H1 (cell line): ENCODE measurements around the gene SLC36A4. TPM values are rescaled to one million over a fixed set of nuclear protein-coding genes. Genes with fewer than 3 reads are reported as not detected.

ENCODE experiments used
- CTCF ChIA-PET: fragments of 300-600 bp; sonication (Branson Sonifier 250); formaldehyde crosslinking; loops from one replicate; lab custom pipeline; 2021; ENCODE audit not compliant: partially characterized antibody; lab: Charles Lee
- POLR2A ChIA-PET: fragments of 300-600 bp; sonication (Branson Sonifier 250); formaldehyde crosslinking; loops from one replicate; lab custom pipeline; 2021; ENCODE audit warnings: inconsistent platforms; ENCODE audit not compliant: partially characterized antibody; lab: Charles Lee
- DNase-seq, 2 experiments: peaks; one replicate each; pipeline versions ENCODE4 v3.0.0 to v3.0.0-alpha.2; 2010 to 2022; ENCODE audit warnings: low spot score in 2 of 2, low read depth in 1 of 2, mixed read lengths in 1 of 2
- FAIRE-seq: peaks from 2 replicates; lab custom pipeline; 2011; peaks lifted over from hg19 to GRCh38; lab: Jason Lieb, UNC
- H2AFZ ChIP-seq: 2 replicates; pipeline ENCODE4 v1.8.1; 2012; ENCODE audit warnings: low read length, inconsistent platforms
- H2AK5ac ChIP-seq: 2 replicates; pipeline ENCODE4 v1.6.1; 2013; ENCODE audit warnings: low read depth, low read length
- H2BK120ac ChIP-seq: replicated peaks from 2 replicates; pipeline ENCODE3; 2013; ENCODE audit warnings: low read depth, low read length, inconsistent platforms
- H2BK12ac ChIP-seq: 2 replicates; pipeline ENCODE4 v1.6.1; 2013; ENCODE audit warnings: low read depth, low read length
- H2BK15ac ChIP-seq: 2 replicates; pipeline ENCODE4 v1.6.1; 2013; ENCODE audit warnings: low read length
- H2BK20ac ChIP-seq: 2 replicates; pipeline ENCODE4 v1.6.1; 2013; ENCODE audit warnings: low read length
- H2BK5ac ChIP-seq: 2 replicates; pipeline ENCODE4 v1.6.1; 2013; ENCODE audit warnings: low read depth, low read length
- H3K14ac ChIP-seq: 2 replicates; pipeline ENCODE4 v1.6.1; 2013; ENCODE audit warnings: inconsistent platforms; ENCODE audit not compliant: insufficient read length
- H3K18ac ChIP-seq: 2 replicates; pipeline ENCODE4 v1.6.1; 2013; ENCODE audit warnings: low read length; ENCODE audit errors: extremely low read depth
- H3K23ac ChIP-seq: 2 replicates; pipeline ENCODE4 v1.6.1; 2013; ENCODE audit warnings: inconsistent platforms; ENCODE audit not compliant: insufficient read length
- H3K23me2 ChIP-seq: 2 replicates; pipeline ENCODE4 v1.6.1; 2013; ENCODE audit warnings: low read depth, low read length
- H3K27ac ChIP-seq: 2 replicates; pipeline ENCODE4 v1.6.1; 2011; ENCODE audit warnings: low read depth, low read length, inconsistent platforms
- H3K27me3 ChIP-seq, 4 experiments: replicated peaks in 1 of 4; 1 replicate in 1 of 4; 2 replicates in 3 of 4; pipeline versions ENCODE4 v1.6.1 to v1.8.1; 2011 to 2013; ENCODE audit warnings: low read length in 3 of 4, mild to moderate bottlenecking in 3 of 4, inconsistent platforms in 2 of 4, mixed read lengths in 2 of 4, moderate library complexity in 1 of 4; ENCODE audit not compliant: control insufficient read depth in 3 of 4, insufficient read depth in 3 of 4; ENCODE audit errors: extremely low read depth in 1 of 4
- H3K36me3 ChIP-seq, 4 experiments: 2 replicates each; pipeline versions ENCODE4 v1.6.1 to v1.8.1; 2011 to 2013; ENCODE audit warnings: mild to moderate bottlenecking in 4 of 4, low read length in 3 of 4, moderate library complexity in 2 of 4, control low read depth in 1 of 4, inconsistent platforms in 1 of 4; ENCODE audit not compliant: insufficient read depth in 4 of 4, control insufficient read depth in 2 of 4
- H3K4ac ChIP-seq: replicated peaks from 2 replicates; pipeline ENCODE3; 2013; ENCODE audit warnings: low read length, low read depth, mixed read lengths, inconsistent platforms; ENCODE audit not compliant: insufficient read length
- H3K4me1 ChIP-seq, 4 experiments: replicated peaks in 1 of 4; 1 replicate in 1 of 4; 2 replicates in 3 of 4; pipeline versions ENCODE4 v1.6.1 to v1.8.1; 2011 to 2013; ENCODE audit warnings: low read length in 3 of 4, inconsistent platforms in 2 of 4, mixed read lengths in 1 of 4; ENCODE audit not compliant: insufficient read depth in 4 of 4, control insufficient read depth in 3 of 4
- H3K4me2 ChIP-seq, 2 experiments: 2 replicates each; pipeline versions ENCODE4 v1.6.1 to v1.8.1; 2011 to 2013; ENCODE audit warnings: low read depth in 2 of 2, low read length in 2 of 2, control low read depth in 1 of 2, inconsistent platforms in 1 of 2, mild to moderate bottlenecking in 1 of 2; ENCODE audit not compliant: insufficient read depth in 1 of 2
- H3K4me3 ChIP-seq, 4 experiments: fragments of 200-600, 300-600 bp in 1 of 4; sonication (generic), shearing (Covaris generic), sonication (Bioruptor Twin) in 1 of 4; 2 replicates each; pipeline versions ENCODE4 v1.5.1 to v1.8.1; 2011 to 2016; ENCODE audit warnings: low read length in 4 of 4, low read depth in 3 of 4, control low read depth in 2 of 4, inconsistent platforms in 2 of 4, mild to moderate bottlenecking in 2 of 4, mixed read lengths in 1 of 4, moderate library complexity in 1 of 4; ENCODE audit not compliant: insufficient read depth in 2 of 4; ENCODE audit errors: extremely low read depth in 1 of 4
- H3K56ac ChIP-seq: replicated peaks from 2 replicates; pipeline ENCODE3; 2013; ENCODE audit warnings: low read depth, mild to moderate bottlenecking, mixed read lengths, low read length, inconsistent platforms; ENCODE audit not compliant: insufficient read length
- H3K79me1 ChIP-seq: 2 replicates; pipeline ENCODE4 v1.6.1; 2013; ENCODE audit warnings: low read depth, low read length, control low read depth
- H3K79me2 ChIP-seq, 2 experiments: 2 replicates each; pipeline versions ENCODE4 v1.6.1 to v1.8.1; 2012 to 2013; ENCODE audit warnings: low read length in 2 of 2, mild to moderate bottlenecking in 2 of 2, inconsistent platforms in 1 of 2; ENCODE audit not compliant: insufficient read depth in 2 of 2, control insufficient read depth in 1 of 2
- H3K9ac ChIP-seq, 4 experiments: replicated peaks in 1 of 4; 1 replicate in 1 of 4; 2 replicates in 3 of 4; pipeline versions ENCODE4 v1.6.1 to v1.8.1; 2011 to 2013; ENCODE audit warnings: low read depth in 3 of 4, low read length in 3 of 4, control low read depth in 2 of 4, mild to moderate bottlenecking in 2 of 4, moderate library complexity in 2 of 4, inconsistent platforms in 1 of 4; ENCODE audit errors: extremely low read depth in 1 of 4
- H3K9me3 ChIP-seq, 2 experiments: 2 replicates each; pipeline versions ENCODE4 v1.6.1 to v1.8.1; 2012 to 2013; ENCODE audit warnings: mild to moderate bottlenecking in 2 of 2, moderate library complexity in 2 of 2, control low read depth in 1 of 2, inconsistent platforms in 1 of 2, low read depth in 1 of 2, low read length in 1 of 2, mixed read lengths in 1 of 2; ENCODE audit not compliant: insufficient read depth in 2 of 2
- H4K20me1 ChIP-seq, 2 experiments: replicated peaks in 1 of 2; 2 replicates each; pipeline versions ENCODE3 to v1.8.1; 2011 to 2013; ENCODE audit warnings: inconsistent platforms in 2 of 2, low read length in 2 of 2, mild to moderate bottlenecking in 1 of 2; ENCODE audit not compliant: insufficient read depth in 2 of 2, control insufficient read depth in 1 of 2
- H4K5ac ChIP-seq: 2 replicates; pipeline ENCODE4 v1.6.1; 2013; ENCODE audit warnings: low read length, low read depth, mixed read lengths, inconsistent platforms; ENCODE audit not compliant: insufficient read length
- H4K8ac ChIP-seq: 2 replicates; pipeline ENCODE4 v1.8.0; 2013; ENCODE audit warnings: mild to moderate bottlenecking, moderate library complexity, low read length, inconsistent platforms; ENCODE audit not compliant: insufficient read depth; ENCODE audit errors: extremely low read depth
- H4K91ac ChIP-seq: replicated peaks from 2 replicates; pipeline ENCODE3; 2013; ENCODE audit warnings: low read length, mixed read lengths, inconsistent platforms; ENCODE audit not compliant: insufficient read length
- EP300 ChIP-seq, 2 experiments: IDR thresholded peaks; 1 replicate in 1 of 2; 2 replicates in 1 of 2; pipeline ENCODE4 v1.6.1; 2011 to 2012; ENCODE audit warnings: low read depth in 2 of 2, low read length in 2 of 2, mild to moderate bottlenecking in 2 of 2, borderline replicate concordance in 1 of 2, inconsistent platforms in 1 of 2, moderate library complexity in 1 of 2
- FOSL1 ChIP-seq: IDR thresholded peaks from 2 replicates; pipeline ENCODE4 v1.6.1; 2011; ENCODE audit warnings: mild to moderate bottlenecking, low read depth, low read length, moderate library complexity; ENCODE audit not compliant: insufficient read depth
- KDM5A ChIP-seq: fragments of 200-600 bp; IDR thresholded peaks from 2 replicates; pipeline ENCODE4 v1.7.1; 2012; ENCODE audit warnings: mild to moderate bottlenecking, low read length, inconsistent platforms, mixed read lengths
- POLR2A ChIP-seq, 2 experiments: IDR thresholded peaks; 1 replicate in 1 of 2; 2 replicates in 1 of 2; pipeline ENCODE4 v1.6.1; 2011; ENCODE audit warnings: low read depth in 2 of 2, low read length in 2 of 2, mild to moderate bottlenecking in 2 of 2; ENCODE audit errors: control extremely low read depth in 1 of 2
- SUZ12 ChIP-seq: fragments of 200-600 bp; sonication (generic); IDR thresholded peaks from 2 replicates; pipeline ENCODE4 v1.6.1; 2012; ENCODE audit warnings: mild to moderate bottlenecking, inconsistent platforms, low read length, moderate library complexity, mixed read lengths
- WGBS, 2 experiments: shearing (Covaris generic) in 1 of 2; methylation state at CpG; one replicate each; pipeline versions ENCODE4 v1.1.6 to v1.1.7; 2013 to 2015; ENCODE audit warnings: low lambda C conversion rate in 2 of 2, mixed read lengths in 2 of 2, inconsistent platforms in 1 of 2, low coverage in 1 of 2, missing lambda C conversion rate in 1 of 2; ENCODE audit not compliant: insufficient replicate concordance in 2 of 2, insufficient coverage in 1 of 2, insufficient read length in 1 of 2; ENCODE audit errors: extremely low coverage in 1 of 2, missing lambda C conversion rate in 1 of 2; 5-methylcytosine and 5-hydroxymethylcytosine counted together
- polyA plus RNA-seq, 7 experiments: library from polyadenylated mRNA; depleted of rRNA in 3 of 7; stranded (reverse) in 5 of 7; unstranded in 2 of 7; fragments of >200 nt in 5 of 7; fragments of 200-250 nt in 2 of 7; gene quantifications; 1 replicate in 5 of 7; 2 replicates in 1 of 7; 4 replicates in 1 of 7; pipeline versions ENCODE4 v1.2.1 to v1.2.3, GENCODE V29; 2011 to 2013; ENCODE audit warnings: missing spikeins in 2 of 7, mixed read lengths in 2 of 7
- total RNA-seq: library from RNA; stranded (reverse); fragmentation: NEBNext Ultra II Directional; extraction: Animal tissue kit (Norgen Biotek cat#: 25700); gene quantifications from 2 replicates; pipeline ENCODE4 v1.2.1, GENCODE V29; 2021
- TF ChIP-seq, protein P1 (sequence below): IDR thresholded peaks from 2 replicates; pipeline ENCODE4 v1.6.1; 2012; ENCODE audit warnings: inconsistent platforms

The SLC36A4 gene
- total and polyA plus RNA-seq, 2 of the 8 experiments (the other 6 are each of a cell fraction or from before 2014, with no cell fraction given) = 10.2 to 22.7 TPM

DNA sequence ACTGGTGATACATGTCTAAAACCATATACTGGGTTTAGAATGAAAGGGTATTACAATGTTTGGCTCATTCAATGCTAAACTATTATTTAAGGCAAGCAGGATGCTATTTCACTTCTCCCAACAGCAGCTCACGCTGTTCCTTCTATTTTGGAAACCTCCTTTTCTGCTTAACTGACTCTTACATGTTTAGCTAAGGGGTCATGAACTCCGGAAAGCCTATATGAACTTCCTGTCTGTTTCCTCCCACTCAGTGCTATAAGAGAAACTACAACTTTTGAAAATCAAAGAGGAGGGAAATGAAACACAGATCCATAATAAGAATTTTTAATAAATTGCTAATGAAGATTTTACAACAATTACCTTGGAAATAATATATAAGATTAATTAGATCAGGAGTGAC is 30.9 kb downstream of the SLC36A4 start:
- 89% methylated on average over 2 of the region's 2 CpGs; no CpG with 5 or more reads in 1 of the 2 experiments for WGBS, 2 experiments
- H3K14ac ChIP-seq = no peak overlapping the region
- H3K18ac ChIP-seq = no peak overlapping the region
- no peak overlapping the region for H2AK5ac ChIP-seq
- FAIRE-seq (no peak), DNase-seq (no peak)
- POLR2A ChIA-PET = interaction anchor here (0.6 to 0.7 kb wide), 2 partner anchors 11 to 151 kb away, joined by 3 read pairs; no protein-coding TSS in a partner anchor
- no peak overlapping the region for H2BK15ac ChIP-seq
- H3K4me3 ChIP-seq = no peak overlapping the region
- no peak overlapping the region for H2BK20ac ChIP-seq
- no peak overlapping the region for H3K56ac ChIP-seq
- H3K23ac ChIP-seq = no peak overlapping the region
- no peaks in the 10 kb centered on the region for H3K79me1 ChIP-seq
- H3K9ac ChIP-seq = no peak overlapping the region
- no peak overlapping the region for H2BK12ac ChIP-seq
- no peak overlapping the region for H2AFZ ChIP-seq
- no peaks in the 10 kb centered on the region for H3K23me2 ChIP-seq
- H4K5ac ChIP-seq = no peak overlapping the region
- no peak overlapping the region for H2BK5ac ChIP-seq
- no peaks in the 10 kb centered on the region for H3K9me3 ChIP-seq
- TF ChIP-seq FOSL1 (no peak), EP300 (IDR thresholded peaks at IDR 0.05; ENCODE audit: borderline replicate concordance in 1 of 2, low read depth in 2 of 2, low read length in 2 of 2) (no peak), SUZ12 (no peak), POLR2A (IDR thresholded peaks at IDR 0.05; ENCODE audit: control extremely low read depth in 1 of 2, low read depth in 2 of 2, low read length in 2 of 2) (no peak), KDM5A (no peak)
- TF ChIP-seq, protein P1, sequence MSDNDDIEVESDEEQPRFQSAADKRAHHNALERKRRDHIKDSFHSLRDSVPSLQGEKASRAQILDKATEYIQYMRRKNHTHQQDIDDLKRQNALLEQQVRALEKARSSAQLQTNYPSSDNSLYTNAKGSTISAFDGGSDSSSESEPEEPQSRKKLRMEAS = no peak
- H3K79me2 ChIP-seq = no peaks in the 10 kb centered on the region
- no peak overlapping the region for H2BK120ac ChIP-seq
- H4K8ac ChIP-seq = no peak overlapping the region
- H3K4me1 ChIP-seq = no peaks in the 10 kb centered on the region
- H3K4ac ChIP-seq = no peak overlapping the region
- H3K27me3 ChIP-seq = no peaks in the 10 kb centered on the region
- no peak overlapping the region for H4K91ac ChIP-seq
- H3K36me3 ChIP-seq = peaks cover 0 to 37% (median 5%) of the 10 kb centered on the region in 4 experiments; a peak in 3 of 8 replicates
- H3K27ac ChIP-seq = no peak overlapping the region
- no peaks in the 10 kb centered on the region for H4K20me1 ChIP-seq
- H3K4me2 ChIP-seq = no peak overlapping the region
- CTCF ChIA-PET = interaction anchor here (1.6 kb wide), 1 partner anchor 225 kb away, joined by 6 read pairs; no protein-coding TSS in a partner anchor
